HG03521 (cell line): ENCODE results near the gene P2RY8.
"Not testable (repeated sequence)": the region's sequence is repeated elsewhere in the genome, so short reads cannot be mapped to it uniquely, and the experiment has no call there.

Source experiments
- ATAC-seq: cut with Tn5 transposase; IDR thresholded peaks from one replicate; pipeline ENCODE4 v1.9.1; 2021; ENCODE audit warnings: mild to moderate bottlenecking, moderate library complexity; ENCODE audit not compliant: unreplicated experiment

The P2RY8 gene

GRCh38 chrX:1488745-1489144 lies 48.2 kb downstream of the P2RY8 start:
- ATAC-seq, result no peak

DNA sequence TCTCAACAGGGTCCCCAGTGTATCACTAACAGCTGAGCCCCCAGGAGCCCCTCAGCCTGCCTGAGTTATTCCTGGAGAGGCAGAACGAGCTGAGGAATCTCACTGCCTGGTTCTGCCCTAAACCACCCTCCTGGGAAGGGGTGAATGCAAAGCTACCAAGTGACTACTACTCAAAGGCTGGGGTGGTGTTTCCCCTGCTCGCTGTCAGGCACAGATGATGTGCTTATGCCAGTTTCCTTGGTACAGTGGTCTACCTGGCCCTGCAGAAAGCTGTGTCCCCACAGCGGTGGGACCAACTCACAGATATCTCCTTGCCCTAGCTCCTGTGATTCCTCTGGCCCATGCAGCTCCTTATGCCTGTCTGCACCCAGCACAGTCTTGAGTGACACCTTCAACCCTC lies 48.8 kb downstream of the P2RY8 start:
- no peak for ATAC-seq

DNA sequence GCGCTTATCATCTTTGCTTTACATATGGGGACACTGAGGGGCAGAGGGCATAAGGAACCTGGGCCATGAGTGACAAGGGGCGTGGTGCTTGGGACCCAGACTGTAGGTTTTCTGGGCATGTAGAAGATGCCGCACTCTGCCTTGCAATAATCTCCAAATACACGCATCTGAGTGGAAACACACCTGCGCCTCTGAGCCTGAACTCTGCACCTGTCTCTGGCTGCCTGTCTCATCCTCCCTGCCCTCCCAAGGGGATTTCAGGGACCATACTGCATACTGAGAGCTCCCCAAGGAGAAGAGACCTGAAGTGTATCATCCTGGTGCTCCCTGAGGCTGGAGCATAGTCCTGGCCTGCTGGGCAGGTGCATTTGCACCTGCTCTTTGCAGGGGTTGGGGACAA lies 49.6 kb downstream of the P2RY8 start:
- ATAC-seq, result no peak

GRCh38 chrX:1486749-1487361 lies 50.1 kb downstream of the P2RY8 start:
- ATAC-seq, result no peak

GRCh38 chrX:1486177-1486576 lies 50.8 kb downstream of the P2RY8 start:
- ATAC-seq, result no peak

DNA sequence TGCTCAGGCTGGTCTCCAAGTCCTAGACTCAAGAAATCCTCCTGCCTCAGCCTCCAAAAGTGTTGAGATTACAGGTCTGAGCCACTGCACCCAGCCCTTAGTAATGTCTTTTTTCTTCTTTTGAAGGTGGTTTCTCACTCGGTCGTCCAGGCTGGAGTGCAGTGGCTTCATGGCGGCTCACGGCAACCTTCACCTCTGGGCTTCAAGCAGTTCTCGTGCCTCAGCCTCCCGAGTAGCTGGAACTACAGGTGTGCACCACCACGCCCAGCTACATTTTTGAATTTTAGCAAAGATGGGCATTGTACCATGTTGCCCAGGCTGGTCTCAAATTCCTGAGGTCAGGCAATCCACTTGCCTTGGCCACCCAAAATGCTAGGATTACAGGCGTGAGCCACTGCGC lies 52.0 kb downstream of the P2RY8 start:
- no peak for ATAC-seq

DNA sequence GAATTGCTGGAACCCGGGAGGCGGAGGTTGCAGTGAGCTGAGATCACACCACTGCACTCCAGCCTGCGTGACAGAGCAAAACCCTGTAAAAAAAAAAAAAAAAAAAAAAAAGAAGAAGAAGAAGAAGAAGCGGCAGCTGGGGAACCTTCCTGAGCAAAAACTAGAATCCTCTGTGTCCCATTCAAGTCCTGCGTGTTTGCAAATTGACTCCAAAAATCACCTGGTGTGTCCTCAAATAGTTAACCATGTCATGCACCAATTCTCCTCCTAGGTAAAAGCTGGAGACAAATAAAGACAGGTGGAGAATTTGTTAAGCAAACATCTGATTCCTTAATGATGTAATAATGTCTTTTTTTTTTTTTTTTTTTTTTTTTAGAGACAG lies 52.4 kb downstream of the P2RY8 start:
- ATAC-seq, result no peak

GRCh38 chrX:1483843-1484637 lies 52.9 kb downstream of the P2RY8 start:
- peak; percentile 46 for ATAC-seq

DNA sequence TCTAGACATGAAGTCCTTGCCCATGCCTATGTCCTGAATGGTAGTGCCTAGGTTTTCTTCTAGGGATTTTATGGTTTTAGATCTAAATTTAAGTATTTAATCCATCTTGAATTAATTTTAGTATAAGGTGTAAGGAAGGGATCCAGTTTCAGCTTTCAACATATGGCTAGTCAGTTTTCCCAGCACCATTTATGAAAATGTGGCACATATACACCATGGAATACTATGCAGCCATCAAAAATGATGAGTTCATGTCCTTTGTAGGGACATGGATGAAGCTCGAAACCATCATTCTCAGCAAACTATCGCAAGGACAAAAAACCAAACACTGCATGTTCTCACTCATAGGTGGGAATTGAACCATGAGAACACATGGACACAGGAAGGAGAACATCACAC lies 54.5 kb downstream of the P2RY8 start:
- ATAC-seq, result not testable (repeated sequence)

GRCh38 chrX:1481636-1482529 lies 55.1 kb downstream of the P2RY8 start:
- ATAC-seq, result peak; percentile 58

GRCh38 chrX:1480082-1480785 lies 56.8 kb downstream of the P2RY8 start:
- no peak for ATAC-seq

GRCh38 chrX:1477801-1478458 lies 59.1 kb downstream of the P2RY8 start:
- no peak for ATAC-seq

DNA sequence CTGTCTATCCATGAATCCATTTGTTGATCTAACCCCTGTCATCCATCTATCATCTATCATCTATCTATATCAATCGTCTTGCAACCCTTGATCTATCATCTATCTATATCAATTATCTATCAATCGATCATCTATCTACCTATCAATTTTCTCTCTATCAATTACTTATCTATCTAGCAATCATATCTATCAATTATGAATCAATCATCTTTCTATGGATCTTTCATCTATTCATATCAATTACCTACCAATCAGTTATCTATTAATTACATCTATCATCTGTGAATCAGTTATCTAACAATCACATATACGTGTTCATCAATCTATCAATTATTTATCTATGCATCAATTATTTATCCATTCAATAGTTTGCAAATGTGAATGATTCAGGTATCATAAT lies 59.8 kb downstream of the P2RY8 start:
- no peak for ATAC-seq

GRCh38 chrX:1476682-1477081 lies 60.3 kb downstream of the P2RY8 start:
- no peak for ATAC-seq

DNA sequence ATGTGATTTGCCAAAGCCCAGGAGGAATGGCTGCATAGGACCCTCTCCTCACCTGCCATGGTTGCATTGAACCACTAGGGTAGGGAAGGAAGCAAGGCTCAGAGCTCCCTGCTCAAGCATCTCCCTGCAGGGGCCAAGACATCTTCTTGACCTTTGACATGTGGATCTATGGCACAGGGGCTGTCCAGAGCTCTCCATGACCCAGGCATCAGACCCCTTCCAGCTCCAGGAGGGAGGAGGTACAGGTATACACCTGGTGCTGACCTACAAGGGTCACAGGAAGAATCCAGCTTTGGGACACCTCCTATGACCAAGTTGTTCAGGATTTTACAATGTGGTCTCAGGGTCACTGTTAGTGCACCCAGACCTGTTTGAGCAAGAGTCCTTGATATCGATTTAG lies 61.1 kb downstream of the P2RY8 start:
- ATAC-seq, result no peak

DNA sequence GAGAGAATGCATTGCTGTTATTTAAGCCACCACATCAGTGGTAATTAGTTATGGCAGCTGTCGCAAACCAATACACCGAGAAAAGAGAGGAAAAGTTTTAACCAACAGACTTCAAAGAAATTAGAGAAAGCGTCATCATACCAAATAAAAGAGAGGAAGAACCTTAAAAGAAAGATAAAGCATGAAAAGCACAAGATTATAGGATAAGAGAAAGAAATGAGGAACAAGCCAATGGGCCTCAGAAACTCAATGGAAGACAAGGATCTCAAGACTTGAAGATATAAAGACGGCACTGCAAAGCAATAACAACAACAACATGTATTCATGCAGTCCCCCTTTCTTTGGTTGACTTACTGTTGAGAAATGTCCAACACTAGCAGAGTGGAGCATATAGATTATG lies 61.5 kb downstream of the P2RY8 start:
- ATAC-seq, result no peak

DNA sequence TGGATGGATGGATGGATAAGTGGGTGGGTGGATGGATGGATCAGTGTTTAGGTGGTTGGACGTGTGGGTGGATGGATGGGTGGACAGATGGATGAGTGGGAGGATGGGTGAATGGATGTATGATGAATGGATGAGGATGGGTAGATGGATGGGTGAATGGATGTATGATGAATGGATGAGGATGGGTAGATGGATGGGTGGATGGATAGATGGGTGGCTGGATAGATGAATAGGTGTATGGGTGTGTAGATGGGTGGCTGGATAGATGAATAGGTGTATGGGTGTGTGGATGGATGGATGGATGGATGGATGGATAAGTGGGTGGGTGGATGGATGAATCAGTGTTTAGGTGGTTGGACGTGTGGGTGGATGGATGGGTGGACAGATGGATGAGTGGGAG lies 62.4 kb downstream of the P2RY8 start:
- not testable (repeated sequence) for ATAC-seq

GRCh38 chrX:1472975-1473374 lies 64.0 kb downstream of the P2RY8 start:
- ATAC-seq, result no peak

GRCh38 chrX:1468250-1468772 lies 68.7 kb downstream of the P2RY8 start:
- ATAC-seq, result no peak

GRCh38 chrX:1466971-1467561 lies 69.9 kb downstream of the P2RY8 start:
- peak; percentile 44 for ATAC-seq
